OCI-LY7 (cell line): ENCODE results near the gene LRRC28. TPM values are rescaled to one million over a fixed set of nuclear protein-coding genes. Genes with fewer than 3 reads are reported as not detected.

Source experiments
- BruUV-seq: library from RNA; stranded (reverse); fragments of 400-500 nt; replicated peaks from 2 replicates; lab custom pipeline; 2021; lab: Mats Ljungman, UMichigan
- CTCF ChIA-PET: fragments of 300-600 bp; sonication (Branson Sonifier 250); formaldehyde crosslinking; loops from one replicate; lab custom pipeline; 2022; ENCODE audit warnings: antibody characterized with exemption; ENCODE audit not compliant: unreplicated experiment; lab: Charles Lee
- POLR2A ChIA-PET: fragments of 300-600 bp; sonication (Branson Sonifier 250); formaldehyde crosslinking; loops from one replicate; lab custom pipeline; 2022; ENCODE audit warnings: antibody characterized with exemption; lab: Charles Lee
- DNase-seq: peaks from one replicate; pipeline ENCODE4 v3.0.0-alpha.2; 2015; ENCODE audit warnings: low spot score
- H2AFZ ChIP-seq: fragments of 200-600 bp; sonication (generic), shearing (Covaris generic); 2 replicates; pipeline ENCODE4 v1.6.1; 2014; ENCODE audit warnings: mild to moderate bottlenecking, antibody characterized with exemption, low read length, moderate library complexity
- H3K27ac ChIP-seq: fragments of 200-600 bp; sonication (generic); 2 replicates; pipeline ENCODE4 v1.5.1; 2014; ENCODE audit warnings: mixed run types, low read depth, mild to moderate bottlenecking, moderate library complexity, low read length, inconsistent platforms; ENCODE audit not compliant: poor library complexity, severe bottlenecking
- H3K36me3 ChIP-seq: fragments of 200-600 bp; sonication (generic); 2 replicates; pipeline ENCODE4 v1.6.1; 2014; ENCODE audit warnings: mild to moderate bottlenecking, antibody characterized with exemption, low read length, moderate library complexity, mixed read lengths; ENCODE audit not compliant: insufficient read depth
- H3K4me1 ChIP-seq: fragments of 200-600 bp; sonication (generic); 2 replicates; pipeline ENCODE4 v1.5.1; 2014; ENCODE audit warnings: mild to moderate bottlenecking, low read length; ENCODE audit not compliant: insufficient read depth, poor library complexity, severe bottlenecking
- H3K4me2 ChIP-seq: fragments of 200-600 bp; sonication (generic); 2 replicates; pipeline ENCODE4 v1.6.1; 2014; ENCODE audit warnings: mild to moderate bottlenecking, low read length
- H3K4me3 ChIP-seq: fragments of 200-600 bp; sonication (generic); 2 replicates; pipeline ENCODE4 v1.5.1; 2014; ENCODE audit warnings: mild to moderate bottlenecking, low read depth, low read length; ENCODE audit not compliant: poor library complexity, severe bottlenecking
- H3K79me2 ChIP-seq: fragments of 200-600 bp; sonication (generic); 2 replicates; pipeline ENCODE4 v1.6.1; 2016; ENCODE audit warnings: low read depth, mild to moderate bottlenecking, low read length, moderate library complexity, mixed read lengths; ENCODE audit not compliant: insufficient read depth
- H3K9me2 ChIP-seq: fragments of 200-600 bp; sonication (generic); 2 replicates; pipeline ENCODE4 v1.6.1; 2016; ENCODE audit warnings: mild to moderate bottlenecking, low read length, mixed read lengths; ENCODE audit not compliant: insufficient read depth
- H3K9me3 ChIP-seq: fragments of 200-600 bp; sonication (generic); 2 replicates; pipeline ENCODE4 v1.6.1; 2014; ENCODE audit warnings: mild to moderate bottlenecking, mixed run types, low read length, mixed read lengths
- H4K20me1 ChIP-seq: fragments of 200-600 bp; sonication (generic); 2 replicates; pipeline ENCODE4 v1.6.1; 2014; ENCODE audit warnings: mild to moderate bottlenecking, antibody characterized with exemption, low read length, moderate library complexity, mixed read lengths; ENCODE audit not compliant: insufficient read depth
- CTCF ChIP-seq: fragments of 200-600 bp; sonication (generic); conservative IDR thresholded peaks from 2 replicates; pipeline ENCODE4 v1.5.1; 2014; ENCODE audit warnings: mild to moderate bottlenecking, antibody characterized with exemption, low read length, moderate library complexity, mixed read lengths
- EZH2phosphoT487 ChIP-seq: fragments of 200-600 bp; sonication (generic); IDR thresholded peaks from 2 replicates; pipeline ENCODE4 v1.6.1; 2018; ENCODE audit warnings: low read depth, borderline replicate concordance, mild to moderate bottlenecking, mixed run types, antibody characterized with exemption, low read length, moderate library complexity, mixed read lengths
- intact Hi-C: fragments of 100-400 bp; cut with micrococcal nuclease; formaldehyde crosslinking; loops from one replicate; pipeline ENCODE4 v1.10.0; 2022; ENCODE audit not compliant: unreplicated experiment
- total RNA-seq, 2 experiments: library from RNA; depleted of rRNA in 1 of 2; stranded (reverse); fragments of >200 nt in 1 of 2; shearing (Covaris generic) in 1 of 2; gene quantifications; 2 replicates each; pipeline ENCODE4 v1.2.3, GENCODE V29; 2014 to 2022

Gene LRRC28
- total RNA-seq, 2 experiments from 2014 or later = 25.7 to 30.2 TPM

GRCh38 chr15:99435877-99436541 lies 184.7 kb downstream of the LRRC28 start:
- ChIA-PET POLR2A (no interaction called here), CTCF (no interaction called here)
- no peaks in the 10 kb centered on the region for H4K20me1 ChIP-seq
- H3K4me1 ChIP-seq = peaks cover 4% of the 10 kb centered on the region
- H3K4me2 ChIP-seq = no peak overlapping the region
- BruUV-seq = no TSS peak
- H3K9me2 ChIP-seq = no peaks in the 10 kb centered on the region
- H3K4me3 ChIP-seq = no peak overlapping the region
- no peak overlapping the region for H2AFZ ChIP-seq
- H3K36me3 ChIP-seq = no peaks in the 10 kb centered on the region
- no peak for TF ChIP-seq EZH2phosphoT487
- intact Hi-C loops = no loop called here
- no peaks in the 10 kb centered on the region for H3K79me2 ChIP-seq
- DNase-seq = no peak
- H3K27ac ChIP-seq = no peak overlapping the region
- H3K9me3 ChIP-seq = no peaks in the 10 kb centered on the region

- TF ChIP-seq CTCF (no peak), EZH2phosphoT487 (no peak)
- H2AFZ ChIP-seq = no peak overlapping the region
- peaks cover 4% of the 10 kb centered on the region for H3K4me1 ChIP-seq
- no peak for DNase-seq
- no peaks in the 10 kb centered on the region for H3K9me3 ChIP-seq
- ChIA-PET CTCF (no interaction called here), POLR2A (no interaction called here)
- H3K4me3 ChIP-seq = no peak overlapping the region
- intact Hi-C loops = no loop called here
- no peaks in the 10 kb centered on the region for H3K79me2 ChIP-seq
- H3K36me3 ChIP-seq = no peaks in the 10 kb centered on the region
- H3K9me2 ChIP-seq = no peaks in the 10 kb centered on the region
- no peaks in the 10 kb centered on the region for H4K20me1 ChIP-seq
- no TSS peak for BruUV-seq
- H3K4me2 ChIP-seq = no peak overlapping the region
- H3K27ac ChIP-seq = no peak overlapping the region
Observed at GRCh38 chr15:99436542-99437314, 185.4 kb downstream of the LRRC28 start.

GRCh38 chr15:99437315-99438223 lies 186.3 kb downstream of the LRRC28 start:
- no peaks in the 10 kb centered on the region for H3K36me3 ChIP-seq
- no peak overlapping the region for H3K4me3 ChIP-seq
- H3K27ac ChIP-seq = no peak overlapping the region
- intact Hi-C loops = no loop called here
- no peak overlapping the region for H3K4me2 ChIP-seq
- no peaks in the 10 kb centered on the region for H3K79me2 ChIP-seq
- H3K9me2 ChIP-seq = no peaks in the 10 kb centered on the region
- no peak overlapping the region for H2AFZ ChIP-seq
- BruUV-seq = no TSS peak
- no peak for DNase-seq
- no peaks in the 10 kb centered on the region for H3K9me3 ChIP-seq
- no peak for TF ChIP-seq CTCF
- ChIA-PET CTCF (no interaction called here), POLR2A (no interaction called here)
- H3K4me1 ChIP-seq = peaks cover 4% of the 10 kb centered on the region
- H4K20me1 ChIP-seq = no peaks in the 10 kb centered on the region
